Mesenchymal stem cell (in vitro differentiated cells and primary cell): ENCODE results near the gene PSMB2.

Experiments used
- DNase-seq: peaks from one replicate; pipeline ENCODE4 v3.0.0-alpha.2; 2013
- H2AFZ ChIP-seq: one replicate; pipeline ENCODE4 v1.6.1; 2013; ENCODE audit warnings: low read depth, mild to moderate bottlenecking, control low read depth, inconsistent platforms, low read length, moderate library complexity
- H2AK5ac ChIP-seq: 2 replicates; pipeline ENCODE4 v1.6.1; 2013; ENCODE audit warnings: low read length, moderate library complexity, mild to moderate bottlenecking, inconsistent platforms; ENCODE audit not compliant: severe bottlenecking
- H2BK120ac ChIP-seq: one replicate; pipeline ENCODE4 v1.6.1; 2013; ENCODE audit warnings: low read depth, mild to moderate bottlenecking, inconsistent platforms, low read length, moderate library complexity
- H2BK12ac ChIP-seq, 2 experiments: one replicate each; pipeline ENCODE4 v1.6.1; 2013; ENCODE audit warnings: inconsistent platforms in 2 of 2, low read length in 2 of 2, mild to moderate bottlenecking in 2 of 2, moderate library complexity in 2 of 2, control low read depth in 1 of 2
- H2BK15ac ChIP-seq: one replicate; pipeline ENCODE4 v1.6.1; 2013; ENCODE audit warnings: mild to moderate bottlenecking, low read depth, inconsistent platforms; ENCODE audit not compliant: poor library complexity, severe bottlenecking
- H2BK5ac ChIP-seq: 2 replicates; pipeline ENCODE4 v1.6.1; 2013; ENCODE audit warnings: low read depth, mild to moderate bottlenecking, low read length, control low read depth, inconsistent platforms; ENCODE audit not compliant: poor library complexity, severe bottlenecking
- H3K14ac ChIP-seq, 2 experiments: one replicate each; pipeline ENCODE4 v1.6.1; 2013; ENCODE audit warnings: inconsistent platforms in 2 of 2, low read length in 2 of 2, control low read depth in 1 of 2, mild to moderate bottlenecking in 1 of 2, moderate library complexity in 1 of 2
- H3K18ac ChIP-seq, 2 experiments: one replicate each; pipeline ENCODE4 v1.6.1; 2013; ENCODE audit warnings: inconsistent platforms in 2 of 2, low read length in 2 of 2, control low read depth in 1 of 2, low read depth in 1 of 2, mild to moderate bottlenecking in 1 of 2
- H3K23ac ChIP-seq, 2 experiments: one replicate each; pipeline ENCODE4 v1.6.1; 2013; ENCODE audit warnings: inconsistent platforms in 2 of 2, low read length in 2 of 2, mild to moderate bottlenecking in 2 of 2, moderate library complexity in 2 of 2, control low read depth in 1 of 2
- H3K27ac ChIP-seq: 2 replicates; pipeline ENCODE4 v1.5.1; 2013; ENCODE audit warnings: mild to moderate bottlenecking, moderate library complexity, low read length, control low read depth, inconsistent platforms; ENCODE audit not compliant: poor library complexity, severe bottlenecking
- H3K27me3 ChIP-seq, 2 experiments: 2 replicates each; pipeline versions ENCODE4 v1.6.1 to v1.7.0; 2013; ENCODE audit warnings: low read length in 2 of 2, mild to moderate bottlenecking in 2 of 2, moderate library complexity in 2 of 2, control low read depth in 1 of 2, inconsistent platforms in 1 of 2; ENCODE audit not compliant: control insufficient read depth in 1 of 2, insufficient read depth in 1 of 2
- H3K36me3 ChIP-seq, 2 experiments: 2 replicates each; pipeline versions ENCODE4 v1.6.1 to v1.7.0; 2013; ENCODE audit warnings: low read length in 2 of 2, control low read depth in 1 of 2, inconsistent platforms in 1 of 2, low read depth in 1 of 2, mild to moderate bottlenecking in 1 of 2; ENCODE audit not compliant: insufficient read depth in 2 of 2, control insufficient read depth in 1 of 2
- H3K4ac ChIP-seq, 2 experiments: one replicate each; pipeline ENCODE4 v1.6.1; 2013; ENCODE audit warnings: inconsistent platforms in 2 of 2, low read length in 2 of 2, mild to moderate bottlenecking in 2 of 2, moderate library complexity in 2 of 2, control low read depth in 1 of 2, low read depth in 1 of 2
- H3K4me1 ChIP-seq: 2 replicates; pipeline ENCODE4 v1.6.1; 2013; ENCODE audit warnings: low read depth, low read length, control low read depth; ENCODE audit not compliant: control insufficient read depth, insufficient read depth
- H3K4me2 ChIP-seq: 2 replicates; pipeline ENCODE4 v1.6.1; 2013; ENCODE audit warnings: low read length, mild to moderate bottlenecking, inconsistent platforms; ENCODE audit not compliant: poor library complexity, severe bottlenecking
- H3K4me3 ChIP-seq, 2 experiments: 2 replicates each; pipeline versions ENCODE4 v1.5.1 to v1.7.0; 2013; ENCODE audit warnings: low read length in 2 of 2, mild to moderate bottlenecking in 2 of 2, control low read depth in 1 of 2, low read depth in 1 of 2; ENCODE audit not compliant: insufficient read depth in 1 of 2
- H3K79me1 ChIP-seq: replicated peaks from 2 replicates; pipeline ENCODE4 v1.6.1; 2013; ENCODE audit warnings: mild to moderate bottlenecking, control low read depth, low read length, inconsistent platforms; ENCODE audit not compliant: poor library complexity, severe bottlenecking
- H3K9ac ChIP-seq: 2 replicates; pipeline ENCODE4 v1.7.0; 2013; ENCODE audit warnings: mild to moderate bottlenecking, low read length, moderate library complexity
- H3K9me3 ChIP-seq: 2 replicates; pipeline ENCODE4 v1.7.0; 2013; ENCODE audit warnings: mild to moderate bottlenecking, low read length; ENCODE audit not compliant: control insufficient read depth
- H4K8ac ChIP-seq: one replicate; pipeline ENCODE4 v1.6.1; 2013; ENCODE audit warnings: inconsistent platforms, mild to moderate bottlenecking, low read length, moderate library complexity
- H4K91ac ChIP-seq: one replicate; pipeline ENCODE4 v1.6.1; 2013; ENCODE audit warnings: mild to moderate bottlenecking, low read length, inconsistent platforms
- WGBS: methylation state at CpG from one replicate; pipeline ENCODE4 v1.1.7; 2013; ENCODE audit warnings: mixed read lengths; 5-methylcytosine and 5-hydroxymethylcytosine counted together

PSMB2 gene

GRCh38 chr1:35683012-35683411 lies 41.7 kb upstream of the PSMB2 start:
- H2BK15ac ChIP-seq, result no peak overlapping the region
- WGBS, result 48% methylated on average over 5 of the region's 5 CpGs

DNA sequence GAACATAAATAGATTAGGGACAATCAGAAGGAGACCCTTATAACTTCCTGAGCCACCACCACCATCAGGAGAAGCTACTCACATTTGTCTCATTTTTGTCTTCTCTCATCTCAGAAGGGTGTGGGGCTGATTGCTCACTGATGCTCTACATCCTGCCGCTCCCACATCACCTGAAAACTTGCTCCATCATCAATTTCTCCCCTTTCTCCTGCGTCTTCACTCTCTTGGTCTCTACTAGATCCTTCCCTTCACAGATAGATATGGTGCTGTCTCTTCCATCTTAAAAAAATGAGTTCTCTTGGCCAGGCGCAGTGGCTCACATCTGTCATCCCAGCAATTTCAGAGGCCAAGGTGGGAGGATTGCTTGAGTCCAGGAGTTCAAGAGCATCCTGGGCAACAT lies 38.9 kb upstream of the PSMB2 start:
- Histone ChIP-seq H3K18ac (no peak overlapping the region), H3K79me1 (no peaks in the 10 kb centered on the region), H3K36me3 (no peaks in the 10 kb centered on the region), H3K23ac (no peak overlapping the region), H3K4me3 (no peak overlapping the region), H3K4ac (no peak overlapping the region), H3K27ac (no peak overlapping the region), H2BK12ac (no peak overlapping the region), H3K4me1 (no peaks in the 10 kb centered on the region), H2AFZ (no peak overlapping the region), H3K27me3 (peaks cover 30 to 45% of the 10 kb centered on the region in 2 experiments), H2BK15ac (no peak overlapping the region), H2BK120ac (no peak overlapping the region), H2AK5ac (no peak overlapping the region), H4K91ac (no peak overlapping the region), H3K9me3 (no peaks in the 10 kb centered on the region), H3K14ac (no peak overlapping the region), H3K9ac (no peak overlapping the region), H3K4me2 (no peak overlapping the region), H2BK5ac (no peak overlapping the region), H4K8ac (no peak overlapping the region)
- DNase-seq, result no peak
- WGBS, result 92% methylated on average over 3 of the region's 3 CpGs

More at GRCh38 chr1:35683012-35683411, 41.7 kb upstream of the PSMB2 start:
- H3K4me3 ChIP-seq, result no peak overlapping the region
- H2AFZ ChIP-seq, result no peak overlapping the region
- H3K14ac ChIP-seq, result peak overlapping the region in 1 of 2 experiments; percentile 55
- H2BK120ac ChIP-seq, result no peak overlapping the region
- no peak overlapping the region for H2AK5ac ChIP-seq
- H2BK12ac ChIP-seq, result no peak overlapping the region
- no peak overlapping the region for H3K27ac ChIP-seq
- no peaks in the 10 kb centered on the region for H3K4me1 ChIP-seq
- H2BK5ac ChIP-seq, result no peak overlapping the region
- H3K27me3 ChIP-seq, result peaks cover 43 to 56% of the 10 kb centered on the region in 2 experiments
- H3K79me1 ChIP-seq, result no peaks in the 10 kb centered on the region
- no peak overlapping the region for H3K23ac ChIP-seq
- H3K36me3 ChIP-seq, result no peaks in the 10 kb centered on the region
- no peak overlapping the region for H3K4me2 ChIP-seq
- H3K18ac ChIP-seq, result no peak overlapping the region
- no peak overlapping the region for H3K4ac ChIP-seq
- DNase-seq, result no peak
- no peak overlapping the region for H4K91ac ChIP-seq
- H4K8ac ChIP-seq, result no peak overlapping the region
- no peaks in the 10 kb centered on the region for H3K9me3 ChIP-seq
- H3K9ac ChIP-seq, result no peak overlapping the region

DNA sequence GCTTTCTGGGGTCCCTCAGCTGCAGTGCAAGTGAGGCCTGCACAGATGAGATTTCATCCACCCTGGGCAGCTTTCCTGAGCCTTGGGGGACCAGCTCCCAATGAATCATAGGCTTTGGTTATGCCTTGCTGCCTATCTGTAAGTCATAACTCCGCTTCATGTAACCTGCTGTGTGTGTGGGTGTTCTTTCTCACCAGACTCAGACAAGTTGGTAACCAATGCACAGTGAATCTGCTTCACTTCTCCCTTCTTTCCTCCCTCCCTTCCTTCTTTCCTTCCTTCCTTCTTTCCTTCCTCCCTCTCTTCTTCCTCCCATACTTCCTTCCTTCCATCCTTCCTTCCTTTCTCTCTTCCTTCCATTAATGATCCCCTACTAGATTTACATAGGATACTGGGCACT lies 34.4 kb upstream of the PSMB2 start:
- Histone ChIP-seq H3K14ac (no peak overlapping the region), H3K79me1 (no peaks in the 10 kb centered on the region), H2BK120ac (no peak overlapping the region), H3K27ac (no peak overlapping the region), H4K91ac (no peak overlapping the region), H4K8ac (no peak overlapping the region), H3K9me3 (no peaks in the 10 kb centered on the region), H2BK12ac (no peak overlapping the region), H3K27me3 (peaks cover 24 to 42% of the 10 kb centered on the region in 2 experiments), H3K18ac (no peak overlapping the region), H3K4me2 (no peak overlapping the region), H2AK5ac (no peak overlapping the region), H3K4ac (no peak overlapping the region), H3K36me3 (no peaks in the 10 kb centered on the region), H2BK15ac (no peak overlapping the region), H3K4me3 (no peak overlapping the region), H3K23ac (no peak overlapping the region), H3K4me1 (no peaks in the 10 kb centered on the region), H2BK5ac (no peak overlapping the region), H3K9ac (no peak overlapping the region), H2AFZ (no peak overlapping the region)
- no peak for DNase-seq
- 75% methylated on average over 1 of the region's 1 CpG for WGBS

GRCh38 chr1:35674111-35674510 lies 32.8 kb upstream of the PSMB2 start:
- no peak overlapping the region for H2BK15ac ChIP-seq

More at GRCh38 chr1:35674111-35674510, 32.8 kb upstream of the PSMB2 start:
- Histone ChIP-seq H3K4ac (no peak overlapping the region), H4K8ac (no peak overlapping the region), H3K4me3 (no peak overlapping the region), H3K9ac (no peak overlapping the region), H3K18ac (no peak overlapping the region), H2AK5ac (no peak overlapping the region), H3K4me2 (no peak overlapping the region), H3K27ac (no peak overlapping the region), H2AFZ (no peak overlapping the region), H3K4me1 (no peaks in the 10 kb centered on the region), H4K91ac (no peak overlapping the region), H2BK12ac (no peak overlapping the region), H3K23ac (no peak overlapping the region), H3K27me3 (peaks cover 27 to 37% of the 10 kb centered on the region in 2 experiments), H2BK5ac (no peak overlapping the region), H2BK120ac (no peak overlapping the region), H3K9me3 (no peaks in the 10 kb centered on the region), H3K14ac (no peak overlapping the region), H3K79me1 (no peaks in the 10 kb centered on the region), H3K36me3 (no peaks in the 10 kb centered on the region)
- DNase-seq, result no peak
- WGBS, result 71% methylated on average over 5 of the region's 5 CpGs
